GM12892 (cell line): ENCODE data around the gene CCDC85C.

Source experiments
- DNase-seq: peaks from one replicate; pipeline ENCODE4 v3.0.0; 2011; ENCODE audit not compliant: insufficient read length
- FAIRE-seq: peaks from 2 replicates; lab custom pipeline; 2011; peaks lifted over from hg19 to GRCh38; lab: Jason Lieb, UNC
- POLR2A ChIP-seq: IDR thresholded peaks from 2 replicates; pipeline ENCODE4 v1.6.1; 2011; ENCODE audit warnings: low read depth, low read length, control low read depth
- POLR2AphosphoS5 ChIP-seq: IDR thresholded peaks from 2 replicates; pipeline ENCODE4 v1.6.1; 2011; ENCODE audit warnings: low read depth, low read length, control low read depth
- TAF1 ChIP-seq: IDR thresholded peaks from 2 replicates; pipeline ENCODE4 v1.6.1; 2011; ENCODE audit warnings: low read depth, mild to moderate bottlenecking, control low read depth, low read length, borderline replicate concordance

The CCDC85C gene

GRCh38 chr14:99592933-99593753 is 10.9 kb downstream of the CCDC85C start:
- TF ChIP-seq TAF1 (no peak), POLR2A (no peak), POLR2AphosphoS5 (no peak)
- DNase-seq (no peak), FAIRE-seq (no peak)

- FAIRE-seq (no peak), DNase-seq (no peak)
Observed at GRCh38 chr14:99592394-99592793, 11.6 kb downstream of the CCDC85C start.

GRCh38 chr14:99590746-99591555 is 13.1 kb downstream of the CCDC85C start:
- FAIRE-seq (no peak), DNase-seq (no peak)
- TF ChIP-seq POLR2A (no peak), TAF1 (no peak), POLR2AphosphoS5 (no peak)

More at GRCh38 chr14:99592394-99592793, 11.6 kb downstream of the CCDC85C start:
- TF ChIP-seq POLR2A (no peak), POLR2AphosphoS5 (no peak), TAF1 (no peak)

GRCh38 chr14:99589651-99590530 is 14.1 kb downstream of the CCDC85C start:
- DNase-seq = no peak
- no peak for TF ChIP-seq POLR2A
- no peak for TF ChIP-seq TAF1
- no peak for TF ChIP-seq POLR2AphosphoS5
- FAIRE-seq = no peak

- FAIRE-seq (no peak), DNase-seq (no peak)
- TF ChIP-seq POLR2AphosphoS5 (no peak), POLR2A (no peak), TAF1 (no peak)
Observed at GRCh38 chr14:99589031-99589441, 15.0 kb downstream of the CCDC85C start.

- FAIRE-seq (no peak), DNase-seq (no peak)
- TF ChIP-seq POLR2AphosphoS5 (no peak), TAF1 (no peak), POLR2A (no peak)
Observed at GRCh38 chr14:99587460-99588278, 16.3 kb downstream of the CCDC85C start.

- FAIRE-seq (no peak), DNase-seq (no peak)
- TF ChIP-seq TAF1 = no peak
- TF ChIP-seq POLR2A = no peak
- no peak for TF ChIP-seq POLR2AphosphoS5
Observed at GRCh38 chr14:99586761-99587459, 17.1 kb downstream of the CCDC85C start.

- no peak for TF ChIP-seq POLR2AphosphoS5
- no peak for TF ChIP-seq POLR2A
- TF ChIP-seq TAF1 = no peak
- DNase-seq = no peak
- no peak for FAIRE-seq
Observed at GRCh38 chr14:99586054-99586760, 17.8 kb downstream of the CCDC85C start.

- no peak for TF ChIP-seq TAF1
- TF ChIP-seq POLR2A = no peak
- TF ChIP-seq POLR2AphosphoS5 = no peak
- no peak for DNase-seq
- no peak for FAIRE-seq
Observed at GRCh38 chr14:99584823-99585222, 19.2 kb downstream of the CCDC85C start.

GRCh38 chr14:99581938-99582337 is 22.1 kb downstream of the CCDC85C start:
- no peak for TF ChIP-seq POLR2AphosphoS5
- no peak for TF ChIP-seq POLR2A
- TF ChIP-seq TAF1 = no peak
- FAIRE-seq = no peak
- DNase-seq = no peak
